Measurements from ENCODE around the gene HOXB13.
A peak's percentile ranks its signal among the peaks of the same experiment; 100 is the strongest.

HOXB13 gene

DNA sequence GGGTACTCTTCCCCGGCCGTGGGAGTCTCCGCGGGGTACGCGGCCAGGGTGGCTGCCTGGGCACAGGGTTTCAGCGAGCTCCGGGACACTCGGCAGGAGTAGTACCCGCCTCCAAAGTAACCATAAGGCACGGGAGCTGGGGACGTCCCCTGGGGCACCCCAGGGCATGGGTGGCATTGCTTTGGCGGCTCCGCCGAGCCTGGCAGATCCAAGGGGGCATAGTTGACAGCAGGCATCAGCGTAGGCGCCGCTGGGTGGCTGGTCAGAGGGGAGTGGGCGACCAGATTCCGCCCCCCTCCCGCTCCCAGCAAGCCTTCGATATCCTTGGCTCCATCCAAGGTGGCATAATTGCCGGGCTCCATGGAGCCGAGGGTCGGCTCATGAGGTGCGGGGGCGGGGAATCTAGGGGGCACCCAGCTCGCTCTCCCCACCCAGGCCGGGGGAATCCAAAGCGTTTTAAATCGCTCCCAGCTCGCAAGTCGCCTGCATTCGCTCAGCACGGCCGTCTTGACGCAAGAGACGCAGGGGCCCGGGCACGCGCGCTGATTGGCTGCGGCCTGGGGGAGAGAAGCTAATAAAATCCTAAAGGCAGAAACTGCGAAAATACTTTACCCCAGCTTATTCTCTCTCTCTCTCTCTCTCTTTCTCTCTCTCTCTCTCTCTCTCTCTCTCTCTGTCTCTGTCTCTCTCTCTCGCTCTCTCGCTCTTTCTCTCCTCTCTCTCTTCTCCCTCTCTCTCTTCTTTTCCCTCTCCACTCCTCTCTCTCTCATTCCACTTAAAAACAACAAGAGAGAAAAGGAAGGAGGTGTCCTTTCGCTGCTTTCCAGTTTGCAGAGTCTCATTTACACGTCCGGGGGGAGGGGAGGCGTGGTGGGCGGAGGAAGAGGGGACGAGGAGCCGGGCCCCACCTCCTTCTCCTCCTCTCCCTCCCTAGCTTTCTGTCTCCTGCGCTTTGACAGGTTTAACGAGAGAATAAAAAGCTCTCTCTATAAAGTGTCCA, at the start of gene HOXB13:
TSS of gene HOXB13 (minus strand) at position 519 of the 1,000 bp plus-strand sequence. CDS start at position 362, 157 bp downstream.
- peak; percentile 41 for DNase-seq

DNA sequence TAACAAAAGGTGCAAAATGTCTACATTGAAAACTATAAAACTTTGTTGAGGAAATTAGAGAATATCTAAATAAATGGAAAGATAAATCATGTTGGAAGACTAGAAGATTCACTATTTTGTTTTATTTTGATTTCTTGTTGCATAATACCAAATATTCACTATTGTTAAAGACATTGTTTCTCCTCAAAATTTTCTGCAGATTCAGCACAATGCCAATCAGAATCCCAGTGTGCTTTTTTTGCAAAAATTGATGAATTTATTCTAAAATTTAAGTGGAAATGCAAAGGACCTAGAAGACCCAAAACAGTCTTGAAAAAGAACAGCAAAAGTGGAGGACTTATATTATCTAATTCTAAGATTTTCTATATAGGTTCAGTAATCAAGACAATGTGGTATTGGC, 48.1 kb upstream of the HOXB13 start:
- no peak for DNase-seq

DNA sequence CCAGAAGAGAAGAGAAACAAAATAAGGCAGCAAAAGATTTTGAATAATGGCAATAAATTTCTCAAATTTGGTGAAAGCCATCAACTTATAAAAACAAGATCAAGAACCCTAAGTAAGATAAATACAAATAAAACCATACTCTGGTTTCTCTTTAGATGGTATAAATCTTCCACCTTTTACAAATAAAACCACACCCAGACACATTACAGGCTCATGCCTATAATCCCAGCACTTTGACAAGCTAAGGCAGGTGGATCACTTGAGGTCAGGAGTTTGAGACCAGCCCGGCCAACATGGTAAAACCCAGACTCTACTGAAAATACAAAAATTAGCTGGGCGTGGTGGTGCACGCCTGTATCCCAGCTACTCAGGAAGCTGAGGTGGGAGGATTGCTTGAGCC, 44.7 kb upstream of the HOXB13 start:
- DNase-seq: no peak

DNA sequence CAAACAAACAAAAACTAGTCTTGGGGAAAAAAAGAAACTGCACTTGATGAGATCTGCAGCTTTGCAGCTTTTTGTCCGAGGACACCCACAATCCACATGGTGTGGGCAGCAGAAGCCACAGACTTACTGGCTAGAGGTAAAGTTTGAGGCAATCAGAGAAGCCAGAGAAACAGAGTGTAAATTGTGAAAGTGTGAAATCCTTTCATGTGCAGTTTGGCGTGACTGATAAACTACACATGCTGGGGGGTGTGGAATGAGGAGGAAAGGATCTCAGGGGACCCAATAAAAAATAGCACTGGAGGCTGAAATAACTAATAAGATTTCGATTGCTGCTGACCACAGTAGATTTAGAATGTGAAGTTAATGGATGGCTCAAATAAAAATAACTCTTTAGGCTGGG, 42.4 kb upstream of the HOXB13 start:
- no peak for DNase-seq

DNA sequence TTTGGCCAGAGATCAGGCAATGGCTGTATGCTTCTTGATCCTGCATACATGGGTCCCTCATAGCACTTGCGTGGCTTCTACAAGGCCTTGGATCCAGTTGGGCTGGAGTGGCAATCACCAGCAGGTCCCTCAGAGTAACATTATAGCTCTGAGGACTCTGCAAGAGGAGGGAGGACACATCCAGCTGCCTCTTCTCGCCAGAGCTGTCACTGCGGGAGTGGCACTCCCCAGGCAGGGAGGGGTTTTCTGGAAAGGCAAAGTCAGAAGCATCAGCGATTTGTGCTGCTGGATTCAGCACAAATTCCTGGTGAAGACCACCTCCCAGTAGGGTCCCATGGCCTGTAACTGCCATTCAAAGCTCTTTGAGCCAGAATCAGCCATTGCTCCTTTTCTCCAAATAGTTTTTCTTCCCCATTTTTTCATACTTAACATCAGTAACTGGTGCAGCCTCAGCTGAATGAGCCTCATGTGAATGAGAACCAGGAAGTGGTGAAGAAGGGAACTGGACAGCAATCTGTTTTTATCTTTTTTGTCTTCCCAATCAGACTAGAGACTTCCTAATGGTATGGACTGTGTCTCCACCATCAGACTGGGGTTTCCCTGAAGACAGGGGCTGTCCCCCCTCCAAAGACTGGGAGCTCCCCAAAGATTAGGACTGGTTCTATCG, 40.6 kb upstream of the HOXB13 start:
- DNase-seq: no peak

DNA sequence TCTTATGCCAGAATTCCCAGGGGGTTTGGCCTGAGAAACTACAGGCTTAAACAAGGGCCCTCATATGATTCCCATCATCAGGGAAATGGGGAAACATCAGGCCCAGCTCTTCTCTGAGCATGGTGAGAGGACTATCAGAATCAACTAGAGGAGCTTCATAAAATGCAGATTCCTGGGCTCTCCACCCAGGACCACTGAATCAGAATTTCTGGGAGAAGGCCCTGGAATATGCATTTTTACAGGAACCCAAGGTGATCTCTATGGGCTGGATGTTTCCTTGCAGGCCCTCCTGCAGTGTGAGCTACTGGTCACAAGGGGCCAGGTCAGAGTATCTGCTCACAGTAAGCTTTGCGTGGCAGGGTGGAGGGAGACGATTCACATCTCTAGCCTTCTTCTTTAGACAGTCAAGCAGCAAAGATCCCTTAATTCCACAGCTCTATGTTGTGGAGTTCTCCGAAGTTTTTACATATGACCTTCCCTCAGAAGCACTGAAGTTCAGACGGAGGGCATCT, 38.8 kb upstream of the HOXB13 start:
- DNase-seq: no peak

DNA sequence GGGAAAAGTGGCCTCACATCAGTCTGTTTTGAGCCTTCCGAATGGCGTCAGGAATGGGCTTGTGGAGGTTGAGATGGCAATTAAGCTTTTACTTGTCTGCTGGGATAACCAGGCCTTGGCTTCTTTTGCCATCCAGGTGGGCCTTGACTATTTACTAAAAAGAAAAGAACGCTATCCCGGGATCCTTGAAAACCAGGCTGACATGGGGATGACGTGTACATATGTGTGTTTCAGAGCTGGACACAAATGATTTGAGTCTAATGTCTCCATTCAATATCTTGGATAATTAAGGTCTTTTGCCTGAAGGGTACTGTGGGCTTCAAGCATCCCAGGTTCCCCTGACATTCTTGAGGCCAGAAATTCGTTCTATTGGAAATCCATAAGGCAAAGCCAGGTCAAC, 32.6 kb upstream of the HOXB13 start:
- no peak for DNase-seq

DNA sequence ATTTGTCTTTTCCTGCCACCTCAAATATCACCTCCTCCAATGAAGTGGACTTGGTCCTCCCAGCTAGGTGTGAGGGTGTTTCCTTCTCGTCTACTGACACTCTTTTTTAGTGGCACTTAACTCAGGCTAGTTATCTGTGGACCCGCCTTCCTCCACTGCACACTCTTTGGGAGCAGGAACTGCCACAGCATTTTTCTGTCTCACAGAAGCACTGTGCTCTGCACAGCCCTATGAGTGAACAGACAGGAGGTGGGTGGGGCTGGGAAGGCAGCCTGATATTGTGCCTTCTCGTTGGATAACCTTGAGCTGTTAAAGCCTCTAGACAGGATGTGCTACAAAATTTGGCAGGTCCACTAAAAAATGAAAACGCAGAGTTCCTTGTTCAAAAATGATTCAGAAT, 31.9 kb upstream of the HOXB13 start:
- no peak for DNase-seq

DNA sequence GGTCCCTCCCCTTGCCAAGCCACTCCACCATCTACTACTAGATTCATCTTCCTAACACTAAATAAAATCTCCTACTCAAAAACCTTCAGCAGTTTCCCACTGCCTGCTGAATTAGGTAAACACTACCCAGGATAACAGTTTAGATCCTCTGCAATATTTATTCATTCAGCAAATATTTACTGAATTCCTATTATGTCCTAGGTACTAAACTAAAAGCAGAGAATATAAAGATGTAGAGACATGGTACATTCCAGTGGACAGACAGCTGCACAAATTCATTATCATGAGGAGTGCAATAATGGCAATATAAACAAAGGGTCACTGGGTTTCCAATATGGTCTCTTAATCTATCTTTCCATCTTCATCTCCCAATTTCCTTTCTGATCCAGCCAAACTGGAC, 30.7 kb upstream of the HOXB13 start:
- no peak for DNase-seq

DNA sequence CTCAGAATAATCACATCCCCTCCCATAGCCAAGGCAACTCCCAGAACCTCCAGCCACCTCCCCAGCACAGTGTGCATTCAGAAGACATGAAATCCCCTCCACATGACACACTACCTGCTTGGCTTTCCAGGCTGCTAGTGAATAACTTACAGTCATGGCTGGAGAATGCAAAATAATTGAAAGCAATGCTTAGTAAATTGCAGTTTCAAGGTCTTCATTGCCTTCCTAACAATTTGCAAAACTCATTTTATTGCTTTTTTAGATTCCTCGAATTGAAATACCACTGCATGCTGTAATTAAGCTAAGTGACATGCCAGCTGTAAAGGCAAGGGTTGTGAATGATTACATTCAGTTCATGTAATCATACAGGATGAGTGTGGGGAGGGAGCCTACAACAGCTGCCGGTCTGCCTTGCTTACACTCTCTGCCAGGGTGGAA, 29.0 kb upstream of the HOXB13 start:
- no peak for DNase-seq

DNA sequence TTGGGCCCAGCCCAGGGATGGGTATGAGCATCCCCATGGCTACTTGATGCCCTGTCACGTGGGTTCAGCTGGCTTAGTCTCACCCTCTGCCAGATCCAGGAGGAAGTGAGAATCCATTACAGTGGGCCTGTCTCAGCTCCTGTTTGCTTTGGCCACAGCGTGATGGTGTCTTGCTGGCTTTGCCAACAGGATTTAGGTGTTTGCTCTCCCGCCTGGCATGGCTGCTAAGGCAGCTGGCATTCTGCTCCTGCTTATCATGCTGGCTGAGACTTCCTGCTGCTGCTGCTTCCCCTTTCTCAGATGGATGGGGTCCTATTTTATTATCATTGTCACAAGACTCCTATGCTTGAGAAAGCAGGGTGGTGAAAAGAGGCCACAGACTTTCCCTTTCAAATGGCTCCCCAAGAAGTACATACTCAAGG, 28.3 kb upstream of the HOXB13 start:
- no peak for DNase-seq

DNA sequence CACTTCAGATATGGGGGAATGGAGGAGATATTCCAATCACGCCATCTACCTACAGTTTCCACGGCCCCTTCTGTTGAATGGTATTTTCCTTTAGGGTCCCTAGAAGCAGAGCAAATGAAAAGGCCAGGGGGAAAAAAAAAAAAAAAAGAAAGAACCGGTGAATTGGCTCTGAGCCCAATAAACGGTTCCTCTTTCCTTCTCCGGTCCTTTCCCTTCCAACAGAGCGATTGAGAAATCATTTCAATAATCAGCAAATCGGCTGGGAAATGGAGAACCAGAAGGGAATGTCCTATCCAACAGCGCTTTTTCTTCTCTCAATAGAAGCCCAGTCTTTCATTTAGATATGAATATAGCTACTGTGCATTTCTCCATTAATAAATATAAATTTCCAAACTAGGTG, 26.8 kb upstream of the HOXB13 start:
- no peak for DNase-seq

DNA sequence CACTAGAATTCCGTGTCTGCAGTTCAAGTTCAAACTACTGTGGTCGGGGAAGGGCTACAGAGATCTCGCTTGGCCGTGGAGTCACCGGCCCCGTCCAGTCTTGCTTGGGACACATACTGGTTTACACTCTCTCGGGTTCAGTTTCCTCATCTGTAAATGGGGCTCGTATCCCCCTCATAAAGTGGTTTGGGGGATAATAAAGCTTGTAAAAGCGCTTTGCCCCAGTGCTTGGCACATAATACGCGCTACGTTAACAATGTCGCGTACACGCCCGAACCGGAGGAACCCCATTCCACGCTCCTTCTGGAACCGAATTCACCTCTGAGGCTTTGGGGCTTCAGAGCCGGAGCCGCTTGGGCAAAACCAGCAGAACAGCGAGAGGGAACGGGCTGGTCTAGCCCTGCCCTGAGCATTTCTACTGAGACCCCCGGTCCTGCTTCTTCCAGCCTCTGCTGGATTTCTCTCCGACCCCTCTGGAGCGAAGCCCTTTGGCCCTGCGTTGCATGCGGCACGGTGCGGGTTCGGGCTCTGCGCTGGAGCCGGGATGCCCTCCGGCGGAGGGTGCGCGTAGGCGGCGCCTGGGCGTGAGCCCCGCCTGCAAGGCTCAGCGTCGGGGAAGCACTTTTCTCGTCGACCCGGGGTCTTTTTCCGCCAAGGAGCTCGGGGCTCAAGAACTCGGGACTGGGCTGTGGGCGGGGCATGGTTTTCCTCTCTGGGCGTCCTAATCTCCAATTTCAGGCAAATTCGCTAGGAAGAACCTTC, 26.1 kb upstream of the HOXB13 start:
- no peak for DNase-seq

DNA sequence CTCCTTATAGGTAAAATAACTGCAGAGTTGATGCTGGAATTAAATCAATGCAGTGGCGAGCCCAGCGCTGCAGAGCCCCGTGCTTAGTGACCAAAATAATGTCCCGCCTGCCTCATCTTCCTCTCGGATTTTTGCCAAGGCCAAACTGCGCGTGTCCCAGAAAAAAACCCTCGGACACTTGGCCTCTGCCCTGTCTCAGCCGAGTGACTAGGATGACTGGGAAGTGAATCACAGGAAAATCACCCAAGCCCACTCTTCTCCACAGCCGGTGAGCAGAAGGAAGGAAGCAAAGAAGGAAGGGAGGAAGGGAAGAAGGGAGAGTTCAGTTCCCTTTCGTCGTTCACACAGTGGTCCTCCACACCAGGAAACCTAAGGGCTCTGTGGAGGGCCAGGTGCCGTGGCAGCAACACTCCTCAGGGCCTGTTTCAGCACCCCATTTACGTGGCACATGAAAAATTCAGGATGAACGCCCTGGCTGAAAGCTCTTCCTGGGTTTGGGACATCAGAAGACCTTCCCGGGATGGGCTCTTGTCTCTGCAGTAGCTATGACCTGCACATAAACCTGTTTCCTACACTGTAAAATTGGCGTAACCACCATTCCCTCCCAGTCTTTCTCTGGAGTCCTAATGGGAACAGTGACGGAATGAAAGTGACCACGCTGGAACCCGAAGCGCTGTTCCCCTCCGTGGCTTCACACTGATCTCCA, 25.4 kb upstream of the HOXB13 start:
- DNase-seq: no peak

DNA sequence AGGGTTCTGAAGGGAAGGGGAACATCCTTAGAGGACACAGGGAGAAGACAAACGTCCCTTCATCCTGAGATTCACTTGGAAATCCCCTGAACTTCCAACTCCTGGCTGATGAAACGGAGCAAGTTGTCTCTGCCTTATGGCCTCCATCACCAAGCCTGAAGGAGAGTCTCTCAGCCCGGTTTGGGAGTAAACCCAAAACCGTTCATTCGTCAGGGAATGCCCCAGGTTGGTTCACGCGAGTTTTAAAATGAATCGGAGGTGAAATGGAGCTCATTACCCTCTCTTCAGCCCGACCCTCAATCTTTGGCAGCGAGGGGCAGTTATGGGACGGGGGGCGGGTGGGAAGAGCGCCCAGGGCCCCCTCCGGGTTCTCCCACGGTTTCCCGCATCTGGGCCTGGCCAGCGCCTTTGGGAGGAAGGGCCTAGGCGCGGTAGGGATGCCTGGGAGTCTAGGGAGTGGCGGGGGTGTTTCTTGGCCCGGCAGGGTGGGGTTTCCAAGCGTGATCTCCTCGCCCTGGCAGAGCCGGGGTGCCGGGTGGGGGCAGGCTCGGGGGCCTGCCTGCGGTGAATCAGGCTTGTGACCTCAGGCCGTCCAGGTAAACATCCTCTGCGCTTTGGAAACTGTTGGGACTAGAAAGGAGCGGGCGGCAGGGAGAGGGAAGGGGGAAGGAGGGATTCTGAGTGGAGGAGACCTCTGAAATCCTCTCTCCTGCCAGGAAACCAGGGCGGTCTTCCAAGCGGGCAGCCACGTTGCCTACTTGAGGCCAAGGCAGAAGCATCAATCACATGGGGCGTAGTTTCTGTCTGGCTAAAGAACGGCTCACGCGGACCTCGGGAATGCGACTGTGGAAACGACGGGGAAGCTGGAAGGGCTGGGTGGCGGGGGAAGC, 24.1 kb upstream of the HOXB13 start:
- DNase-seq: no peak

DNA sequence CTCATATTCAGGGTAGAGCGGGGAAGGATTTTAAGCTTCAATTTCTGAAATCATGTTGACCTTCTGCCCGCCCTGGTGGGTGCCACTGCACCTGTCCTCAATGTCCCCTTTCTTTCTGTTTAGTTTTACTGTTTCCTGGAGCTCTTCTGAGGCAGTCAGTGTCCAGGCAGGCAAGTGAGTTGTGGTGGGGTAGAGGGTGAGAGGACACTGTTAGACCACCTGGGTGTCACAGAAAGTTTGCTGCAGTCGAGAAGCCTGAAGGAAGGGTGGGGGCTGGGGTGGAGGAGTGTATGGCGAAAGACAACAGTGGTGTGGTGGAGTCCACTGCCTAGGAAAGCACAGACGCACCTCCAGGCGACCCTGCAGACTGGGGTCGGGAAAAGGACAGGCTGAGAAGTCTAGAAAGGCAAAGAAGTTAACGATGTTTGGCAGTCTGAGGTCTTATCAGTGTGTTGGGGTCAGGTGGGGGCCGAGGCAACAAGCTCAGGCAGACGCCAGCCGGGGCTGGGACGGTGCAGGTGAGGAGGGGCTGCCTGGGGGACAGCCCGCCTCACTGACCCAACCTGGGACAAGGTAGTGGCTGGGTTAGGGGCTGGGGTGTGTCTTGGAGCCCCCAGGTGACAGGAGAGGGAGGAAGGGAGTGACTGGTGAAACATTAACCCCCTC, 23.3 kb upstream of the HOXB13 start:
- no peak for DNase-seq

DNA sequence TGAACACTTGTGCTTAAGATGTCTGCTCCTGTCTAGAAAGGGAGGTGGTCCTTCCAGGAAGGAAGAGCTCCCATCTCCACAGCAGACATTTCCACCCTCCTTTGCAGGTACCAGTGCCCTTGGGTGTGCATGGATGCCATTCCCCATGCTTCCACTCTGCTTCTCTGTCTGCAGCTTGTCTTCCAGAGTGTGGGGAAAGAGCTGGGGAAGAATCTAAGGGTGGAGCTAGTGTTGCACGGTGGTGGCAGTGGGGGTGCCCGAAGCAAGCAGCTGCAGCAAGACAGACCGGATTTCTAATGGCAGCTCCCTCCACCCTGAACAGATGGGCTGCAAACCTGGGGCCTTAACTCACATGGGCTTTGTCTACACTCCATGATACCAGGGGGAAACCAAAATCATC, 22.6 kb upstream of the HOXB13 start:
- DNase-seq: no peak

DNA sequence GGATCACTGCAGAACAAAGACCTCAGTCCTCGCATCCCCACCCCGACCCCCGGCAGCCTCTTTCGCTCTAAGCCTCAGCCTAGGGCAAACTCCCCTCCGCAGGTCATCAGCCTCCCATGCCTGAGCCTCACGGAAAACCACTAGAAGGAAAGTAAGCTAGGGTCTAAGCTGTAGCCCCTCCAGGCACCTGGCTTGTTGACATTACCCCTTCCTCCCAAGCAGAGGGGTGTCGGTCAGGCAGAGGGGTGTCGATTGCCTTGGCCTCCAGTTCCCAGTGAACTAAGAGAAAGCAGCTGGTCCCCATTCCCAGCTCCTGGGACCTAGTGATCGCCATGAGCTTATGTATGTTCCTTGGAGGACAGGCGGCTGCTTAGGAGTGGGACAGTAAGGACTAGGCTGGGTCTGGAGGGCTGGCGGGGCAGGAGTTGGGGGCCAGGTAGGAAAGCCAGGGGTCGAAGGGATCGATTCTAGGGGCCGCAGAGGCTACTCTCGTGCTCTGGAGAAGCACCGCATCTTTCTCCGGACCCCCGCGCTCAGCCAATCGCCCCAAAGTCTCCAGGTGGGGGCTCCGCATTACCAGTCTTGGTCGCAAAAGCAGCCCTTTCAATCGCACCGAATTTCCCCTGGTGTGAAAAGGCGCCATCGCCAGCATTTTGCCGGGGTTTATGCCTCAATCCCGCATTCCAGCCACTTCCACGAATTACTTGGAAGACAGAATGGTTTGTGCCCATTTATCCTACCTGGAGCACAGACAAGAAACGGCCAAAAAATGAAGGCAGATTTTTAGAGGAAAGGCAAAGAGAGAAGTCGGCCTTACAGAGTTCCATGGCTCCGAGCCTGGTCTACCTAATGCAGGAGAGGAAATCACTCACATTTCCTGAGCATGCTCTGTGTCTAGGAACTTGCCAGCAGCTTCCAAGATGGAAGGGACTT, 21.3 kb upstream of the HOXB13 start:
- no peak for DNase-seq

DNA sequence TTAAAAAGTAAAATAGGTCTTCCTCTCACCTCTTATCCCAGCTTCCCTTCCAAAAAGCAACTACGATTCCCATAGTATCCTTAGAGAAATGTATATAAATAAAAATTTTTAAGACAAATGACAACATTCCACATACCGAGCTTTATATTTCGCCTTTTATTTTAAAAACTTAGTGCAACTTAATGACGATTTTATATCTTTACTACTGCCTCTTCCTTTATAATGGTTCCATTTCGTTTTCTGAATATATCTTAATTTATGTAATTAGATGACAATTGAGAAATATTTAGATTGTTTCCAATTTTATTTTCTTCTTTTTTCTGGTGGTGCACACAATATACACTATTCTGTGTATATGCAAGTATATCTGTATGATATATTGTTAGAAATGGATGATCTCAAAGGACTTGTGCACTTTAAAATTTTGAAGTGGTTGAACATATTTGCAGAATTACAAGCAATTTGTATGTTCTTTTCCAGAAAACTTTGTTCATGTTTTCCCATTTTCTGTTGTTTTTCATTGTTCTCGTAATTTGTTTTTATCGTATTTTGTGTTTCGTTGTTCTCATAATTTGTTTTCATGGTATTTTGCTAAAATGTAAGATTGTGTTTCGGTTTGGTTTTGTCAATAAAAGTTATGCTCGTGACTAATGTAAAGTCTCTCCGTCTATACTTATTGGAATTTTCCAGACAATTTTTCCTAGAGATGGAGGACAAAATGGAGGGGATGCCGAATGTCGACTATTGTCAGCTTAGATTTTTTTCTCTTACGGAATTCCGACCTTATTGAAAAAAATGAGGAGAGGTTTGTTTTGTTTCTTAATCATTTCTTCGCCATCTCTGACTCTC, 20.4 kb upstream of the HOXB13 start:
- DNase-seq: no peak

Measured in activated CD4-positive, alpha-beta T cell treated with anti-CD3 and anti-CD28 coated beads, Interleukin-2, amount 50 U/mL, for 1 hour (primary cell).